Measurements from ENCODE around the gene ATXN10.

Gene ATXN10

DNA sequence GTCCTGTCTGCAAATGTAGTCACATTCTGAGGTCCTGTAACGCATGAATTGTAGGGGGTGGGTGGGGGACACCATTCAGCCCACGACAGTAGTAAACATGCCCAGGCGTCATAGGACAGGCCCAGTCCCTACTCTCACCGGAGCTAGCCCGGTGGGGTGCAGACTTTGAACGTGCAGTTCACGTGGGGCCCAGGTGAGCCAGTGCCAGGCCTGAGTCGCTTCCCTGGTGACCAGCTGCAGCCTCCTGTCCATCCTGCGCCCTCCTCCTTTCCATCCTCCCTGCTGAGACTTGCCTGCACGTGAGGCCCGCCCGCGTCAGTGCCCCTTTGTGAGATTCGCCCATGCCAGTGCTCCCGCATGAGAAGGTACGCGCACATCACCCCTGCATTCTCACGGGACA, 188.6 kb downstream of the ATXN10 start:
- no peak for DNase-seq (ENCODE audit: low read depth in 2 of 2)

- DNase-seq (ENCODE audit: low read depth in 2 of 2) = no peak
Measured at GRCh38 chr22:45861259-45861658, 189.6 kb downstream of the ATXN10 start.

DNA sequence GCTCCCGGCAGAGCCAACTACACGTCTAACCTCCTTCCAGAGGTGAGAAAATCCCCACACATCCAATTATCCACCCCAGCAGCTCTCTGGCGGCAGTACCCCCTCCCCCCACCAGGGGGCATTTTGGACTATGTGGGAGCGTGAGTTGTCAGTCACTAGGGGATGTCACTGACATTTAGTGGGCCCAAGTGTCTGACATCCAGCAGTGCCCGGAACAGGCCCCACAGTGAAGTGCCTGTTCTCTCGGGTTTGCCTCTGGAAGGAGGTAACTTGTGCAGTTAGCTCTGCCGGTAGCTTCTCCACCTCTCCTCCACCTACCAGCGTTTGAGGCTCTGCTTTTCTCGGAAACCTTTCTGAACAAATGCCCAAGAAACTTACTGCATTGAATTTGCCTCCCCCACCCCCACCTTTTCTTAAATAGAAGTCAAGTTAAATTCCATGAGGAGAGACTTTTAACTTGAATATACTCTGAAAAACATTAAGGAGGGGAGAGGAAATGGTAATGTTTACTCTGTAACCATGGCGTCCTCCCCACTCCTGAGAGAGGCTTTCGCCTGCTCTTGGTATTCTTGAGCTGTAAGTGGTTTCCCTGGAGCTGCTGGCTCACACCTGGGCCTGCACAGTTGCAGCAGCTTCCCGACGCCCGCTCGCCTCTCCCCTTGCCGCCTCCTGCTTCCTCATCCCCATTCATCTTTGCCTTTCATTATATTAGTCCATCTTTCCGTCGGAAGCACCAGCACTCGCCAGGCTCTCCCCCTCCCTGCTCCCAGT, 192.5 kb downstream of the ATXN10 start:
- DNase-seq (ENCODE audit: low read depth in 2 of 2) = peak; percentile 68 to 79

- no peak for DNase-seq (ENCODE audit: low read depth in 2 of 2)
Measured at GRCh38 chr22:45864959-45865476, 193.4 kb downstream of the ATXN10 start.

GRCh38 chr22:45865561-45866125, 194.0 kb downstream of the ATXN10 start:
- no peak for DNase-seq (ENCODE audit: low read depth in 2 of 2)

GRCh38 chr22:45866126-45866645, 194.6 kb downstream of the ATXN10 start:
- no peak for DNase-seq (ENCODE audit: low read depth in 2 of 2)

GRCh38 chr22:45866646-45867117, 195.0 kb downstream of the ATXN10 start:
- DNase-seq (ENCODE audit: low read depth in 2 of 2) = no peak

GRCh38 chr22:45867118-45867905, 195.7 kb downstream of the ATXN10 start:
- DNase-seq (ENCODE audit: low read depth in 2 of 2) = no peak

DNA sequence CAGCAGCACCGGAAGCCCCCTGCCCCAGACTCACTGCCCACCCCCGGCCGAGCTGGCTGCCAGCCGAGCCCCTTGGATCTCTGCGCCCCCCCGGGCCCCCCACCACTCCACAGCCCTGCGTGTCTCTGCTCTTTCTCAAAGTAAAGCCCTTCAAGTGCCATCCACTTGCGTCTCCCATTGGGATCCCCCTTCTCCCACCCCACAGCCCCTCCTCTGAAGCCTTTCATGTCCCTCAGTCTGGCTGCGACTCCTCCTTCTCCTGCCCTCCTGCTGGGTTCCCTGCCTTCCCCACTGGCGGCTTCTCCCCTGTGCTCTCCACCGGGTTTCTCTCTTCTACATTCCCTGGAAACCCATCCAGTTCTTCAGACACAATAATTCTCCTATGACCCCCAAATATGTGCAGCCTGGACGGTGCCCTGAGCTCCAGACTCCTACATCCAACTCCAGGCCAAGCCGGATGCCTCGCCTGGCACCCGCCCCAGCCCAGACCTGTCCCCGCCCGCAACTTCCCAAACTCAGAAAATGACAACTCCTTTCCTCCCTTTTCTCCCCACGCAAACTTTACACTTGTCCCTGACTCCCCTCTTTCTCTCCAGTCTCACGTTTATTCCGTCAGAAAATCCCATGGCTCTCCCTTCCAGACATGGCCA, 196.4 kb downstream of the ATXN10 start:
- DNase-seq (ENCODE audit: low read depth in 2 of 2) = no peak

- no peak for DNase-seq (ENCODE audit: low read depth in 2 of 2)
Measured at GRCh38 chr22:45868571-45869339, 197.1 kb downstream of the ATXN10 start.

- no peak for DNase-seq (ENCODE audit: low read depth in 2 of 2)
Measured at GRCh38 chr22:45869340-45869847, 197.8 kb downstream of the ATXN10 start.

- no peak for DNase-seq (ENCODE audit: low read depth in 2 of 2)
Measured at GRCh38 chr22:45870011-45870410, 198.4 kb downstream of the ATXN10 start.

- no peak for DNase-seq (ENCODE audit: low read depth in 2 of 2)
Measured at GRCh38 chr22:45871721-45872120, 200.1 kb downstream of the ATXN10 start.

- DNase-seq (ENCODE audit: low read depth in 2 of 2) = no peak
Measured at GRCh38 chr22:45872659-45873263, 201.1 kb downstream of the ATXN10 start.

- no peak for DNase-seq (ENCODE audit: low read depth in 2 of 2)
Measured at GRCh38 chr22:45876136-45877035, 204.8 kb downstream of the ATXN10 start.

DNA sequence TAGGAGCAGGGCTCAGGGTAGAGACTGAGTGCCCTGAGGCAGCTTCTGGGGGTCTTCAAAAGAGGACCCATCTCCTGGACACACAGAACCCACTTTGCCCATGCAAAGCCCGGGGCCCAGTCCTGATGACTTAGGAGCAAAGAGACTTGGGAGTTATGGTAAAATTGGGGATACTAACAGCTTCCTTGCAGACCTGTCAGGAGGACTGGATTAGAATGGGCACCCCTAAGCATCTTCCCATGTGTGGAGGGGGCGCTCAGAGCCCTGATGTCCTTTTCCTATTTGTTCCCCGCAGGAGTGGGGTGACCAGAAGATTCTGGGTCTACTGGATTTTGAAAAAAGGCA, 205.4 kb downstream of the ATXN10 start:
- DNase-seq (ENCODE audit: low read depth in 2 of 2) = no peak

GRCh38 chr22:45877651-45878050, 206.0 kb downstream of the ATXN10 start:
- no peak for DNase-seq (ENCODE audit: low read depth in 2 of 2)

- no peak for DNase-seq (ENCODE audit: low read depth in 2 of 2)
Measured at GRCh38 chr22:45878051-45878781, 206.6 kb downstream of the ATXN10 start.
